HepG2 (cell line): ENCODE data around the gene HNRNPC. TPM values are rescaled to one million over a fixed set of nuclear protein-coding genes. Genes with fewer than 3 reads are reported as not detected.
A peak's percentile ranks its signal among the peaks of the same experiment; 100 is the strongest.

Source experiments
- DMAP1 ChIP-seq: IDR thresholded peaks from 2 replicates; pipeline ENCODE4 v1.6.1; 2016
- FOSL1 ChIP-seq: sonication (generic); formaldehyde crosslinking; IDR thresholded peaks from 2 replicates; pipeline ENCODE4 v1.9.0; 2021; ENCODE audit warnings: missing genetic modification reagents, borderline replicate concordance
- NRL ChIP-seq: sonication (generic); formaldehyde crosslinking; IDR thresholded peaks from 2 replicates; pipeline ENCODE4 v1.5.0; 2020; ENCODE audit warnings: missing genetic modification reagents, mild to moderate bottlenecking, moderate library complexity, borderline replicate concordance
- PHF20 ChIP-seq: sonication (generic); formaldehyde crosslinking; IDR thresholded peaks from 2 replicates; pipeline ENCODE4 v1.5.0; 2020; ENCODE audit warnings: mild to moderate bottlenecking, missing genetic modification reagents
- SAFB2 ChIP-seq: sonication (generic); formaldehyde crosslinking; IDR thresholded peaks from 2 replicates; pipeline ENCODE4 v1.5.1; 2020; ENCODE audit warnings: missing genetic modification reagents, low read depth, mild to moderate bottlenecking, borderline replicate concordance
- ZFP37 ChIP-seq: sonication (generic); formaldehyde crosslinking; IDR thresholded peaks from 2 replicates; pipeline ENCODE4 v1.4.0; 2020; ENCODE audit warnings: missing genetic modification reagents, borderline replicate concordance
- ZNF407 ChIP-seq: sonication (generic); formaldehyde crosslinking; IDR thresholded peaks from one replicate; pipeline ENCODE4 v1.5.1; 2020; ENCODE audit warnings: mild to moderate bottlenecking, missing genetic modification reagents; ENCODE audit errors: not compliant biosample characterization
- ZNF510 ChIP-seq: sonication (generic); formaldehyde crosslinking; IDR thresholded peaks from 2 replicates; pipeline ENCODE4 v1.4.0; 2020; ENCODE audit warnings: low read depth, mild to moderate bottlenecking, missing genetic modification reagents
- ZNF614 ChIP-seq: IDR thresholded peaks from 2 replicates; pipeline ENCODE4 v1.6.1; 2018; ENCODE audit warnings: missing biosample characterization, missing genetic modification reagents, inconsistent platforms, borderline replicate concordance
- ZNF776 ChIP-seq: sonication (generic); formaldehyde crosslinking; IDR thresholded peaks from 2 replicates; pipeline ENCODE4 v1.4.0; 2020; ENCODE audit warnings: mild to moderate bottlenecking, missing genetic modification reagents
- polyA plus RNA-seq, 8 experiments: library from polyadenylated mRNA; depleted of rRNA in 3 of 8; stranded (reverse) in 7 of 8; unstranded in 1 of 8; fragments of >200 nt; fragmentation: Illumina TruSeq in 4 of 8; extraction: Trizol in 4 of 8; gene quantifications; 2 replicates each; pipeline versions ENCODE4 v1.2.1 to v1.2.3, GENCODE V29; 2011 to 2016; ENCODE audit warnings: low read depth in 4 of 8, missing spikeins in 1 of 8, mixed read lengths in 1 of 8; ENCODE audit not compliant: insufficient read depth in 1 of 8
- total RNA-seq, 5 experiments: library from RNA; depleted of rRNA; stranded (reverse); fragments of >200 nt; fragmentation: Illumina TruSeq; extraction: Trizol; gene quantifications; 2 replicates each; pipeline ENCODE4 v1.2.3, GENCODE V29; 2016; ENCODE audit warnings: low read depth in 1 of 5
- TF ChIP-seq, protein P1 (sequence below), 2 experiments: sonication (generic) in 1 of 2; formaldehyde crosslinking in 1 of 2; IDR thresholded peaks; 2 replicates each; pipeline versions ENCODE4 v1.4.0 to v1.6.1; 2016 to 2020; ENCODE audit warnings: borderline replicate concordance in 1 of 2, low read depth in 1 of 2, mild to moderate bottlenecking in 1 of 2, missing genetic modification reagents in 1 of 2
- TF ChIP-seq, protein P2 (sequence below): sonication (generic); formaldehyde crosslinking; IDR thresholded peaks from 2 replicates; pipeline ENCODE4 v1.5.0; 2020; ENCODE audit warnings: mild to moderate bottlenecking, missing genetic modification reagents

HNRNPC gene
- total and polyA plus RNA-seq, 2 of the 13 experiments (the other 11 are each of a cell fraction or from before 2014, with no cell fraction given) = 628 to 1,099 TPM

DNA sequence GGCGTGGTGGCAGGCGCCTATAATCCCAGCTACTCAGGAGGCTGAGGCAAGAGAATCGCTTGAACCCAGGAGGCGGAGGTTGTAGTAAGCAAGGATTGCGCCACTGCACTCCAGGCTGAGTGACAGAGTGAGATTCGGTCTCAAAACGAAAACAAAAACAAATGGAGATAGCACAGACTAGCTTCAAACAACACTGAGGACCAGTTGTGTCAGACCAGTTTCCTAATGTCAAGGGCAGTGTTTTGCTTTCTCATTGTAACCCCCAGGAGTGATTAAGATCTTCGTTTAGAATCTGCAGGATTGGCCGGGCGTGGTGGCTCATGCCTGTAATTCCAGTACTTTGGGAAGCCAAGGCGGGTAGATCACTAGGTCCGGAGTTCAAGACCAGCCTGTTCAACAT, 29.1 kb upstream of the HNRNPC start (continued):
- TF ChIP-seq PHF20 (no peak), ZNF510 (CRISPR knock-in tag) (no peak), DMAP1 (CRISPR knock-in tag) (no peak), ZFP37 (CRISPR knock-in tag) (no peak), FOSL1 (CRISPR knock-in tag) (no peak), ZNF407 (no peak), NRL (CRISPR knock-in tag) (no peak), ZNF614 (CRISPR knock-in tag) (peak; percentile 79; the same call in 1 of the 2 replicates), SAFB2 (no peak), ZNF776 (no peak)
- TF ChIP-seq, protein P1, sequence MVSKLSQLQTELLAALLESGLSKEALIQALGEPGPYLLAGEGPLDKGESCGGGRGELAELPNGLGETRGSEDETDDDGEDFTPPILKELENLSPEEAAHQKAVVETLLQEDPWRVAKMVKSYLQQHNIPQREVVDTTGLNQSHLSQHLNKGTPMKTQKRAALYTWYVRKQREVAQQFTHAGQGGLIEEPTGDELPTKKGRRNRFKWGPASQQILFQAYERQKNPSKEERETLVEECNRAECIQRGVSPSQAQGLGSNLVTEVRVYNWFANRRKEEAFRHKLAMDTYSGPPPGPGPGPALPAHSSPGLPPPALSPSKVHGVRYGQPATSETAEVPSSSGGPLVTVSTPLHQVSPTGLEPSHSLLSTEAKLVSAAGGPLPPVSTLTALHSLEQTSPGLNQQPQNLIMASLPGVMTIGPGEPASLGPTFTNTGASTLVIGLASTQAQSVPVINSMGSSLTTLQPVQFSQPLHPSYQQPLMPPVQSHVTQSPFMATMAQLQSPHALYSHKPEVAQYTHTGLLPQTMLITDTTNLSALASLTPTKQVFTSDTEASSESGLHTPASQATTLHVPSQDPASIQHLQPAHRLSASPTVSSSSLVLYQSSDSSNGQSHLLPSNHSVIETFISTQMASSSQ (IDR thresholded peaks at IDR 0.05; ENCODE audit: low read depth) = no peak
- TF ChIP-seq, protein P1 (CRISPR knock-in tag; IDR thresholded peaks at IDR 0.05; ENCODE audit: borderline replicate concordance) = no peak
- TF ChIP-seq, protein P2, sequence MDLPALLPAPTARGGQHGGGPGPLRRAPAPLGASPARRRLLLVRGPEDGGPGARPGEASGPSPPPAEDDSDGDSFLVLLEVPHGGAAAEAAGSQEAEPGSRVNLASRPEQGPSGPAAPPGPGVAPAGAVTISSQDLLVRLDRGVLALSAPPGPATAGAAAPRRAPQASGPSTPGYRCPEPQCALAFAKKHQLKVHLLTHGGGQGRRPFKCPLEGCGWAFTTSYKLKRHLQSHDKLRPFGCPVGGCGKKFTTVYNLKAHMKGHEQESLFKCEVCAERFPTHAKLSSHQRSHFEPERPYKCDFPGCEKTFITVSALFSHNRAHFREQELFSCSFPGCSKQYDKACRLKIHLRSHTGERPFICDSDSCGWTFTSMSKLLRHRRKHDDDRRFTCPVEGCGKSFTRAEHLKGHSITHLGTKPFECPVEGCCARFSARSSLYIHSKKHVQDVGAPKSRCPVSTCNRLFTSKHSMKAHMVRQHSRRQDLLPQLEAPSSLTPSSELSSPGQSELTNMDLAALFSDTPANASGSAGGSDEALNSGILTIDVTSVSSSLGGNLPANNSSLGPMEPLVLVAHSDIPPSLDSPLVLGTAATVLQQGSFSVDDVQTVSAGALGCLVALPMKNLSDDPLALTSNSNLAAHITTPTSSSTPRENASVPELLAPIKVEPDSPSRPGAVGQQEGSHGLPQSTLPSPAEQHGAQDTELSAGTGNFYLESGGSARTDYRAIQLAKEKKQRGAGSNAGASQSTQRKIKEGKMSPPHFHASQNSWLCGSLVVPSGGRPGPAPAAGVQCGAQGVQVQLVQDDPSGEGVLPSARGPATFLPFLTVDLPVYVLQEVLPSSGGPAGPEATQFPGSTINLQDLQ (CRISPR knock-in tag) = 0 out of 2 replicates have a peak, but pooled peaks have one; percentile 31
